SK-N-MC (cell line): Measurements from ENCODE around the gene NAALAD2.
"Not testable (repeated sequence)": the region's sequence is repeated elsewhere in the genome, so short reads cannot be mapped to it uniquely, and the experiment has no call there.

Experiments used
- DNase-seq: peaks from one replicate; pipeline ENCODE4 v3.0.0-alpha.2; 2011; ENCODE audit warnings: low read depth, low spot score
- H3K27ac ChIP-seq: fragments of 200-600 bp; sonication (generic); 2 replicates; pipeline ENCODE4 v1.5.1; 2016; ENCODE audit warnings: mixed run types
- H3K36me3 ChIP-seq: fragments of 200-600 bp; sonication (generic); 2 replicates; pipeline ENCODE4 v1.6.1; 2017; ENCODE audit warnings: antibody characterized with exemption, low read length, mixed read lengths; ENCODE audit not compliant: insufficient read depth
- H3K4me3 ChIP-seq: fragments of 200-600 bp; sonication (generic); 2 replicates; pipeline ENCODE4 v1.5.1; 2016
- H3K9ac ChIP-seq: fragments of 200-600 bp; sonication (generic); 2 replicates; pipeline ENCODE4 v1.8.0; 2017; ENCODE audit warnings: mixed run types, mixed read lengths; ENCODE audit not compliant: insufficient read length
- H3K9me3 ChIP-seq: fragments of 200-600 bp; sonication (generic); 2 replicates; pipeline ENCODE4 v1.6.1; 2017; ENCODE audit warnings: low read depth, mild to moderate bottlenecking, antibody characterized with exemption, low read length, moderate library complexity, mixed read lengths
- EZH2 ChIP-seq: fragments of 200-600 bp; sonication (generic); IDR thresholded peaks from one replicate; pipeline ENCODE4 v1.6.1; 2017; ENCODE audit warnings: antibody characterized with exemption
- FOXP2 ChIP-seq: optimal IDR thresholded peaks from 2 replicates; pipeline ENCODE3; 2011; ENCODE audit warnings: mild to moderate bottlenecking, moderate library complexity; ENCODE audit not compliant: insufficient read depth; ENCODE audit errors: extremely low read length, control extremely low read depth
- POLR2AphosphoS5 ChIP-seq: IDR thresholded peaks from 2 replicates; pipeline ENCODE4 v1.6.1; 2012; ENCODE audit warnings: mild to moderate bottlenecking, low read depth, low read length, borderline replicate concordance

NAALAD2 gene

GRCh38 chr11:90134478-90135003 is at the start of gene NAALAD2:
NAALAD2 (plus strand) TSS chr11:90134663; CDS start chr11:90134759, 96 bp downstream.
- no peak for DNase-seq
- no peaks in the 10 kb centered on the region for H3K9me3 ChIP-seq
- 0 out of 2 replicates have a peak, but pooled peaks cover 6% of the 10 kb centered on the region for H3K36me3 ChIP-seq
- TF ChIP-seq POLR2AphosphoS5 (peak; percentile 72), EZH2 (no peak)
- peak within 1 kb of the TSS; percentile 54 for H3K27ac ChIP-seq
- H3K9ac ChIP-seq, result peak within 1 kb of the TSS; percentile 81
- peak within 1 kb of the TSS; percentile 82 for H3K4me3 ChIP-seq

GRCh38 chr11:90085650-90086049 is 48.8 kb upstream of the NAALAD2 start, which contains the start of gene UBTFL1:
UBTFL1 (plus strand) TSS chr11:90085950; CDS start chr11:90085950, 0 bp downstream.
- DNase-seq, H3K27ac ChIP-seq: not testable (repeated sequence)

GRCh38 chr11:90088731-90089130 is 45.7 kb upstream of the NAALAD2 start:
- not testable (repeated sequence) for H3K27ac ChIP-seq, H3K9me3 ChIP-seq, DNase-seq, H3K4me3 ChIP-seq, H3K9ac ChIP-seq, H3K36me3 ChIP-seq

More at GRCh38 chr11:90085650-90086049, 48.8 kb upstream of the NAALAD2 start, which contains the start of gene UBTFL1:
- H3K4me3 ChIP-seq, H3K9ac ChIP-seq, H3K9me3 ChIP-seq, H3K36me3 ChIP-seq: not testable (repeated sequence)

- not testable (repeated sequence) for DNase-seq, H3K9ac ChIP-seq, H3K36me3 ChIP-seq, H3K9me3 ChIP-seq, H3K27ac ChIP-seq, H3K4me3 ChIP-seq
Measured at GRCh38 chr11:90095230-90095924, 39.1 kb upstream of the NAALAD2 start.

- not testable (repeated sequence) for H3K9ac ChIP-seq, H3K27ac ChIP-seq, H3K4me3 ChIP-seq, H3K36me3 ChIP-seq, H3K9me3 ChIP-seq, DNase-seq
Measured at GRCh38 chr11:90098261-90098660, 36.2 kb upstream of the NAALAD2 start.

GRCh38 chr11:90100431-90100830 is 34.0 kb upstream of the NAALAD2 start:
- Histone ChIP-seq H3K27ac (no peak overlapping the region), H3K9ac (no peak overlapping the region), H3K4me3 (no peak overlapping the region), H3K9me3 (no peaks in the 10 kb centered on the region), H3K36me3 (no peaks in the 10 kb centered on the region)
- no peak for DNase-seq
- no peak for TF ChIP-seq POLR2AphosphoS5
- no peak for TF ChIP-seq EZH2
- no peak for TF ChIP-seq FOXP2

GRCh38 chr11:90113541-90113940 is 20.9 kb upstream of the NAALAD2 start:
- no peak overlapping the region for H3K9ac ChIP-seq
- H3K36me3 ChIP-seq, result no peaks in the 10 kb centered on the region
- no peak for DNase-seq
- no peak overlapping the region for H3K4me3 ChIP-seq
- H3K9me3 ChIP-seq, result no peaks in the 10 kb centered on the region
- no peak overlapping the region for H3K27ac ChIP-seq
- no peak for TF ChIP-seq FOXP2
- TF ChIP-seq EZH2, result no peak
- no peak for TF ChIP-seq POLR2AphosphoS5

GRCh38 chr11:90120191-90120590 is 14.3 kb upstream of the NAALAD2 start:
- DNase-seq, result no peak
- Histone ChIP-seq H3K9ac (no peak overlapping the region), H3K9me3 (no peaks in the 10 kb centered on the region), H3K4me3 (no peak overlapping the region), H3K27ac (no peak overlapping the region), H3K36me3 (no peaks in the 10 kb centered on the region)
- no peak for TF ChIP-seq POLR2AphosphoS5
- no peak for TF ChIP-seq FOXP2
- no peak for TF ChIP-seq EZH2

GRCh38 chr11:90124371-90124770 is 10.1 kb upstream of the NAALAD2 start:
- Histone ChIP-seq H3K27ac (no peak overlapping the region), H3K9ac (no peak overlapping the region), H3K4me3 (no peak overlapping the region), H3K9me3 (no peaks in the 10 kb centered on the region), H3K36me3 (no peaks in the 10 kb centered on the region)
- no peak for TF ChIP-seq EZH2
- TF ChIP-seq FOXP2, result no peak
- no peak for TF ChIP-seq POLR2AphosphoS5
- DNase-seq, result no peak
